Endodermal cell (in vitro differentiated cells): ENCODE measurements around the gene BMAL2. TPM values are rescaled to one million over a fixed set of nuclear protein-coding genes. Genes with fewer than 3 reads are reported as not detected.

Source experiments
- DNase-seq: peaks from one replicate; pipeline ENCODE4 v3.0.0-alpha.2; 2017
- H3K27ac ChIP-seq: 2 replicates; pipeline ENCODE4 v1.5.1; 2013; ENCODE audit warnings: mild to moderate bottlenecking, low read depth, low read length, moderate library complexity
- H3K27me3 ChIP-seq: 2 replicates; pipeline ENCODE4 v1.6.1; 2013; ENCODE audit warnings: mild to moderate bottlenecking, low read length, moderate library complexity; ENCODE audit not compliant: insufficient read depth, control insufficient read depth, poor library complexity, severe bottlenecking
- H3K36me3 ChIP-seq: 2 replicates; pipeline ENCODE4 v1.7.0; 2013; ENCODE audit warnings: mild to moderate bottlenecking, low read length, moderate library complexity; ENCODE audit not compliant: control insufficient read depth, insufficient read depth
- H3K4me1 ChIP-seq: one replicate; pipeline ENCODE4 v1.7.0; 2013; ENCODE audit warnings: low read length; ENCODE audit not compliant: control insufficient read depth, insufficient read depth
- H3K4me3 ChIP-seq: 2 replicates; pipeline ENCODE4 v1.5.1; 2013; ENCODE audit warnings: mild to moderate bottlenecking, low read length, moderate library complexity
- H3K9ac ChIP-seq: 2 replicates; pipeline ENCODE4 v1.6.1; 2013; ENCODE audit warnings: mild to moderate bottlenecking, low read length, moderate library complexity; ENCODE audit not compliant: poor library complexity, severe bottlenecking; ENCODE audit errors: extremely low read depth
- H3K9me3 ChIP-seq: 2 replicates; pipeline ENCODE4 v1.6.1; 2013; ENCODE audit warnings: mild to moderate bottlenecking, low read length, moderate library complexity; ENCODE audit not compliant: control insufficient read depth
- H3K27ac Mint-ChIP-seq: 2 replicates; pipeline ENCODE4 v1.8.0; 2020; ENCODE audit warnings: mixed read lengths
- H3K27me3 Mint-ChIP-seq: 2 replicates; pipeline ENCODE4 v1.8.0; 2021; ENCODE audit warnings: mild to moderate bottlenecking, mixed read lengths; ENCODE audit not compliant: insufficient read depth
- H3K36me3 Mint-ChIP-seq: 2 replicates; pipeline ENCODE4 v1.8.0; 2020; ENCODE audit warnings: low read depth, mixed read lengths
- H3K4me1 Mint-ChIP-seq: 2 replicates; pipeline ENCODE4 v1.8.0; 2020; ENCODE audit warnings: mixed read lengths
- H3K4me3 Mint-ChIP-seq: 2 replicates; pipeline ENCODE4 v1.8.0; 2020; ENCODE audit warnings: mild to moderate bottlenecking, moderate library complexity, mixed read lengths
- H3K9me3 Mint-ChIP-seq: 2 replicates; pipeline ENCODE4 v1.8.0; 2020; ENCODE audit warnings: mild to moderate bottlenecking, mixed read lengths
- WGBS, 2 experiments: methylation state at CpG; one replicate each; pipeline versions ENCODE4 v1.1.5 to v1.1.7; 2013; ENCODE audit warnings: missing lambda C conversion rate in 2 of 2, mixed read lengths in 1 of 2; ENCODE audit not compliant: insufficient coverage in 1 of 2, insufficient read length in 1 of 2; 5-methylcytosine and 5-hydroxymethylcytosine counted together
- total RNA-seq, 2 donors: library from RNA; stranded (reverse); fragmentation: NEBNext Ultra II Directional in 1 of 2; extraction: Animal tissue kit (Norgen Biotek cat#: 25700) in 1 of 2; gene quantifications; 2 replicates in 1 of 2; 3 replicates in 1 of 2; pipeline ENCODE4 v1.2.1, GENCODE V29; 2021
- TF ChIP-seq, protein P1 (sequence below): fragments of 200-600 bp; sonication (generic); conservative IDR thresholded peaks from 2 replicates; pipeline ENCODE4 v1.5.0; 2021; ENCODE audit warnings: antibody characterized with exemption, mild to moderate bottlenecking

BMAL2 gene
- total RNA-seq, 2 donors from 2014 or later, result 20.3 to 31.0 TPM

- H3K36me3 Mint-ChIP-seq, result no peaks in the 10 kb centered on the region
- H3K27me3 ChIP-seq, result no peaks in the 10 kb centered on the region
- H3K4me1 Mint-ChIP-seq, result peaks cover 20% of the 10 kb centered on the region
- H3K27me3 Mint-ChIP-seq, result no peaks in the 10 kb centered on the region
- H3K36me3 ChIP-seq, result no peaks in the 10 kb centered on the region
- H3K4me3 ChIP-seq, result no peak overlapping the region
- H3K9me3 Mint-ChIP-seq, result no peaks in the 10 kb centered on the region
- no peak overlapping the region for H3K27ac ChIP-seq
- H3K9ac ChIP-seq, result no peak overlapping the region
- H3K4me1 ChIP-seq, result peaks cover 3% of the 10 kb centered on the region
- TF ChIP-seq, protein P1, sequence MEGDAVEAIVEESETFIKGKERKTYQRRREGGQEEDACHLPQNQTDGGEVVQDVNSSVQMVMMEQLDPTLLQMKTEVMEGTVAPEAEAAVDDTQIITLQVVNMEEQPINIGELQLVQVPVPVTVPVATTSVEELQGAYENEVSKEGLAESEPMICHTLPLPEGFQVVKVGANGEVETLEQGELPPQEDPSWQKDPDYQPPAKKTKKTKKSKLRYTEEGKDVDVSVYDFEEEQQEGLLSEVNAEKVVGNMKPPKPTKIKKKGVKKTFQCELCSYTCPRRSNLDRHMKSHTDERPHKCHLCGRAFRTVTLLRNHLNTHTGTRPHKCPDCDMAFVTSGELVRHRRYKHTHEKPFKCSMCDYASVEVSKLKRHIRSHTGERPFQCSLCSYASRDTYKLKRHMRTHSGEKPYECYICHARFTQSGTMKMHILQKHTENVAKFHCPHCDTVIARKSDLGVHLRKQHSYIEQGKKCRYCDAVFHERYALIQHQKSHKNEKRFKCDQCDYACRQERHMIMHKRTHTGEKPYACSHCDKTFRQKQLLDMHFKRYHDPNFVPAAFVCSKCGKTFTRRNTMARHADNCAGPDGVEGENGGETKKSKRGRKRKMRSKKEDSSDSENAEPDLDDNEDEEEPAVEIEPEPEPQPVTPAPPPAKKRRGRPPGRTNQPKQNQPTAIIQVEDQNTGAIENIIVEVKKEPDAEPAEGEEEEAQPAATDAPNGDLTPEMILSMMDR, result no peak
- WGBS, 2 experiments, result 90 to 100% methylated on average over 1 of the region's 1 CpG
- H3K4me3 Mint-ChIP-seq, result no peak overlapping the region
- DNase-seq, result no peak
- H3K27ac Mint-ChIP-seq, result no peak overlapping the region
- no peaks in the 10 kb centered on the region for H3K9me3 ChIP-seq
Measured at GRCh38 chr12:27285403-27285802, 47.2 kb upstream of the BMAL2 start.

GRCh38 chr12:27289414-27289813 is 43.2 kb upstream of the BMAL2 start:
- Mint-ChIP-seq H3K4me1 (peaks cover 45% of the 10 kb centered on the region), H3K36me3 (no peaks in the 10 kb centered on the region), H3K27me3 (no peaks in the 10 kb centered on the region), H3K4me3 (no peak overlapping the region), H3K9me3 (no peaks in the 10 kb centered on the region), H3K27ac (peak overlapping the region; percentile 3)
- Histone ChIP-seq H3K4me3 (no peak overlapping the region), H3K4me1 (peaks cover 12% of the 10 kb centered on the region), H3K36me3 (no peaks in the 10 kb centered on the region), H3K27me3 (no peaks in the 10 kb centered on the region), H3K27ac (no peak overlapping the region), H3K9me3 (no peaks in the 10 kb centered on the region), H3K9ac (no peak overlapping the region)
- no peak for DNase-seq
- 100% methylated on average over 1 to 2 of the region's 3 CpGs for WGBS, 2 experiments
- TF ChIP-seq, protein P1, result no peak

GRCh38 chr12:27290501-27291168 is 42.0 kb upstream of the BMAL2 start:
- Mint-ChIP-seq H3K4me1 (peaks cover 39% of the 10 kb centered on the region), H3K9me3 (no peaks in the 10 kb centered on the region), H3K4me3 (no peak overlapping the region), H3K27me3 (no peaks in the 10 kb centered on the region), H3K27ac (peak overlapping the region; percentile 22), H3K36me3 (no peaks in the 10 kb centered on the region)
- DNase-seq, result no peak
- Histone ChIP-seq H3K4me1 (peaks cover 18% of the 10 kb centered on the region), H3K9ac (no peak overlapping the region), H3K36me3 (no peaks in the 10 kb centered on the region), H3K4me3 (no peak overlapping the region), H3K27me3 (no peaks in the 10 kb centered on the region), H3K9me3 (no peaks in the 10 kb centered on the region), H3K27ac (no peak overlapping the region)
- TF ChIP-seq, protein P1, result no peak
- 56 to 84% methylated on average over 3 to 4 of the region's 4 CpGs for WGBS, 2 experiments
